HCT116 (cell line): ENCODE data around the gene CBX7. TPM values are rescaled to one million over a fixed set of nuclear protein-coding genes. Genes with fewer than 3 reads are reported as not detected.

Experiments used
- ATAC-seq: fragments of 200-7000 bp; cut with Tn5 transposase; 2 replicates; pipeline ENCODE4 v1.9.1; 2020; ENCODE audit warnings: mild to moderate bottlenecking, moderate library complexity
- BruUV-seq: library from RNA; stranded (reverse); fragments of 400-500 nt; replicated peaks from 2 replicates; lab custom pipeline; 2021; lab: Mats Ljungman, UMichigan
- CTCF ChIA-PET: fragments of 300-600 bp; sonication (Branson Sonifier 250); formaldehyde crosslinking; loops from one replicate; lab custom pipeline; 2021; ENCODE audit warnings: antibody characterized with exemption; lab: Charles Lee
- POLR2A ChIA-PET: fragments of 300-600, 350-600 bp; sonication (Branson Sonifier 250); formaldehyde crosslinking; loops from one replicate; lab custom pipeline; 2021; ENCODE audit warnings: antibody characterized with exemption; lab: Charles Lee
- RAD21 ChIA-PET, 2 experiments: fragments of 300-600 bp; sonication (Branson Sonifier 250); formaldehyde crosslinking; loops; one replicate each; lab custom pipeline; 2023; ENCODE audit warnings: low total read pairs in 2 of 2; ENCODE audit not compliant: uncharacterized antibody in 2 of 2, unreplicated experiment in 2 of 2, low non-redundant PET in 1 of 2; lab: Charles Lee
- DNase-seq: peaks from one replicate; pipeline ENCODE4 v3.0.0-alpha.2; 2010; ENCODE audit warnings: low read depth, low spot score
- H2AFZ ChIP-seq: fragments of 200-600 bp; shearing (Covaris generic), sonication (generic); 2 replicates; pipeline ENCODE4 v1.6.1; 2017; ENCODE audit warnings: low read depth, mixed run types, mixed read lengths, antibody characterized with exemption, low read length; ENCODE audit not compliant: poor library complexity, severe bottlenecking
- H3K27ac ChIP-seq: 2 replicates; pipeline ENCODE4 v1.5.1; 2012; ENCODE audit warnings: low read depth, low read length
- H3K27me3 ChIP-seq: fragments of 200-600 bp; sonication (generic); 2 replicates; pipeline ENCODE4 v1.6.1; 2016; ENCODE audit warnings: mixed run types, low read length, mixed read lengths; ENCODE audit not compliant: insufficient read depth
- H3K36me3 ChIP-seq, 2 experiments: fragments of 200-500 bp in 1 of 2; fragments of 200-600 bp in 1 of 2; sonication (Bioruptor generic) in 1 of 2; sonication (generic) in 1 of 2; 2 replicates each; pipeline versions ENCODE4 v1.5.1 to v1.6.1; 2014 to 2016; ENCODE audit warnings: low read length in 2 of 2, inconsistent platforms in 1 of 2, mixed read lengths in 1 of 2, mixed run types in 1 of 2; ENCODE audit not compliant: insufficient read depth in 2 of 2, control insufficient read depth in 1 of 2
- H3K4me1 ChIP-seq, 2 experiments: fragments of 200-600 bp in 1 of 2; sonication (generic) in 1 of 2; 2 replicates each; pipeline versions ENCODE4 v1.5.1 to v1.6.1; 2012 to 2017; ENCODE audit warnings: low read length in 2 of 2, inconsistent platforms in 1 of 2, mild to moderate bottlenecking in 1 of 2, mixed read lengths in 1 of 2, mixed run types in 1 of 2, moderate library complexity in 1 of 2; ENCODE audit not compliant: insufficient read depth in 2 of 2, control insufficient read depth in 1 of 2
- H3K4me2 ChIP-seq: fragments of 200-600 bp; sonication (generic); 2 replicates; pipeline ENCODE4 v1.6.1; 2017; ENCODE audit warnings: mixed run types, low read length, mixed read lengths
- H3K4me3 ChIP-seq, 2 experiments: fragments of 200-600 bp in 1 of 2; sonication (generic) in 1 of 2; replicated peaks in 1 of 2; 2 replicates each; pipeline ENCODE4 v1.5.1; 2011 to 2016; ENCODE audit warnings: low read length in 2 of 2, control low read depth in 1 of 2, low read depth in 1 of 2, mild to moderate bottlenecking in 1 of 2, mixed read lengths in 1 of 2, mixed run types in 1 of 2
- H3K79me2 ChIP-seq: fragments of 200-600 bp; sonication (generic); 2 replicates; pipeline ENCODE4 v1.6.1; 2017; ENCODE audit warnings: mild to moderate bottlenecking, mixed run types, low read length, moderate library complexity, mixed read lengths; ENCODE audit not compliant: insufficient read depth
- H3K9ac ChIP-seq: fragments of 200-600 bp; sonication (generic); 2 replicates; pipeline ENCODE4 v1.6.1; 2016; ENCODE audit warnings: low read length, mixed read lengths
- H3K9me2 ChIP-seq: fragments of 200-600 bp; sonication (generic), shearing (Covaris generic); 2 replicates; pipeline ENCODE4 v1.6.1; 2017; ENCODE audit warnings: mixed run types, mild to moderate bottlenecking, moderate library complexity; ENCODE audit not compliant: insufficient read depth
- H3K9me3 ChIP-seq, 2 experiments: fragments of 200-500 bp in 1 of 2; fragments of 200-600 bp in 1 of 2; sonication (Bioruptor generic) in 1 of 2; sonication (generic) in 1 of 2; 2 replicates each; pipeline ENCODE4 v1.6.1; 2014 to 2017; ENCODE audit warnings: low read length in 2 of 2, mixed read lengths in 2 of 2, inconsistent platforms in 1 of 2, low read depth in 1 of 2, mild to moderate bottlenecking in 1 of 2, mixed run types in 1 of 2, moderate library complexity in 1 of 2; ENCODE audit not compliant: control insufficient read depth in 1 of 2, insufficient read depth in 1 of 2
- H4K20me1 ChIP-seq: fragments of 200-600 bp; sonication (generic), shearing (Covaris generic); 2 replicates; pipeline ENCODE4 v1.6.1; 2017; ENCODE audit warnings: mixed run types, mild to moderate bottlenecking, moderate library complexity; ENCODE audit not compliant: insufficient read depth
- CBX3 ChIP-seq: IDR thresholded peaks from 2 replicates; pipeline ENCODE4 v1.6.1; 2012; ENCODE audit warnings: low read depth
- CEBPB ChIP-seq: IDR thresholded peaks from 2 replicates; pipeline ENCODE4 v1.6.1; 2012; ENCODE audit warnings: low read depth
- EGR1 ChIP-seq: IDR thresholded peaks from 2 replicates; pipeline ENCODE4 v1.6.1; 2012; ENCODE audit warnings: low read depth
- ELF1 ChIP-seq: IDR thresholded peaks from 2 replicates; pipeline ENCODE4 v1.6.1; 2012; ENCODE audit warnings: low read depth, borderline replicate concordance
- EZH2 ChIP-seq: fragments of 200-600 bp; sonication (generic); IDR thresholded peaks from 2 replicates; pipeline ENCODE4 v1.6.1; 2017; ENCODE audit warnings: antibody characterized with exemption, mixed run types
- EZH2phosphoT487 ChIP-seq: fragments of 200-600 bp; IDR thresholded peaks from 2 replicates; pipeline ENCODE4 v1.6.1; 2018; ENCODE audit warnings: antibody characterized with exemption, borderline replicate concordance
- FOSL1 ChIP-seq: IDR thresholded peaks from 2 replicates; pipeline ENCODE4 v1.6.1; 2012; ENCODE audit warnings: low read depth
- POLR2A ChIP-seq: IDR thresholded peaks from 2 replicates; pipeline ENCODE4 v1.7.0; 2011; ENCODE audit warnings: borderline replicate concordance; ENCODE audit not compliant: insufficient read depth, insufficient read length; ENCODE audit errors: extremely low read depth
- POLR2AphosphoS5 ChIP-seq: IDR thresholded peaks from 2 replicates; pipeline ENCODE4 v1.6.1; 2011; ENCODE audit warnings: mild to moderate bottlenecking, low read depth, low read length, moderate library complexity
- RAD21 ChIP-seq: IDR thresholded peaks from 2 replicates; pipeline ENCODE4 v1.6.1; 2012; ENCODE audit warnings: low read depth, mild to moderate bottlenecking
- SIN3A ChIP-seq: IDR thresholded peaks from 2 replicates; pipeline ENCODE4 v1.6.1; 2012; ENCODE audit warnings: low read depth
- SP1 ChIP-seq: IDR thresholded peaks from 2 replicates; pipeline ENCODE4 v1.6.1; 2012; ENCODE audit warnings: low read depth
- ZFX ChIP-seq: fragments of 450-650 bp; IDR thresholded peaks from 2 replicates; pipeline ENCODE4 v1.6.1; 2017
- intact Hi-C: fragments of 100-400 bp; cut with micrococcal nuclease; formaldehyde crosslinking; loops from 2 replicates; pipeline ENCODE4 v1.10.0; 2022
- total RNA-seq: library from RNA; stranded (reverse); gene quantifications from one replicate; pipeline ENCODE4 v1.2.1, GENCODE V29; 2021; ENCODE audit not compliant: unreplicated experiment
- TF ChIP-seq, protein P1 (sequence below): IDR thresholded peaks from 2 replicates; pipeline ENCODE4 v1.6.1; 2012
- TF ChIP-seq, protein P2 (sequence below), 3 experiments: fragments of 200-600 bp in 1 of 3; sonication (generic) in 1 of 3; IDR thresholded peaks in 2 of 3; conservative IDR thresholded peaks in 1 of 3; 2 replicates each; pipeline ENCODE4 v1.5.1; 2012 to 2017; ENCODE audit warnings: low read depth in 2 of 3, low read length in 2 of 3, antibody characterized with exemption in 1 of 3, borderline replicate concordance in 1 of 3, control low read depth in 1 of 3, mild to moderate bottlenecking in 1 of 3, mixed read lengths in 1 of 3, mixed run types in 1 of 3, moderate library complexity in 1 of 3; ENCODE audit not compliant: insufficient read depth in 1 of 3
- TF ChIP-seq, protein P3 (sequence below): IDR thresholded peaks from 2 replicates; pipeline ENCODE4 v1.6.1; 2012

CBX7 gene
- total RNA-seq, 1 experiment from 2014 or later: 20.1 TPM

DNA sequence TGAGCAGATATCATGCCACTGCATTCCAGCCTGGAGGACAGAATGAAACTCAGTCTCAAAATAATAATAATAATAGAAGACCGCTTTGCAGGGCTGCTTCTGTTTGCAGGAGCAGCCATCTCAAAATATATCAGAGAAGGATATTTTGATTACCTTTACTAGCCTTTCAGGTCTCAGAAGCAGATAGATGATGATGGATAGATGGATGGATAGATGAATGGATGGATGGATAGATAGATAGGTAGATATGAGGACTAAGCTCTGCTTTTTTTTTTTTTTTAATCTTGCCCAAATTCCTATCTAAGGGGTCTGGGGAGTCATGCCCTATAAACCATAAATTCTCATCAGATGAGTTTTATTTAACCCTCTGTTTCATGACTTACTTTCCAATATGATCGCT is 36.9 kb downstream of the CBX7 start (continued):
- TF ChIP-seq, protein P1, sequence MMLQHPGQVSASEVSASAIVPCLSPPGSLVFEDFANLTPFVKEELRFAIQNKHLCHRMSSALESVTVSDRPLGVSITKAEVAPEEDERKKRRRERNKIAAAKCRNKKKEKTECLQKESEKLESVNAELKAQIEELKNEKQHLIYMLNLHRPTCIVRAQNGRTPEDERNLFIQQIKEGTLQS: no peak
- TF ChIP-seq EZH2phosphoT487 (no peak), SP1 (no peak)

DNA sequence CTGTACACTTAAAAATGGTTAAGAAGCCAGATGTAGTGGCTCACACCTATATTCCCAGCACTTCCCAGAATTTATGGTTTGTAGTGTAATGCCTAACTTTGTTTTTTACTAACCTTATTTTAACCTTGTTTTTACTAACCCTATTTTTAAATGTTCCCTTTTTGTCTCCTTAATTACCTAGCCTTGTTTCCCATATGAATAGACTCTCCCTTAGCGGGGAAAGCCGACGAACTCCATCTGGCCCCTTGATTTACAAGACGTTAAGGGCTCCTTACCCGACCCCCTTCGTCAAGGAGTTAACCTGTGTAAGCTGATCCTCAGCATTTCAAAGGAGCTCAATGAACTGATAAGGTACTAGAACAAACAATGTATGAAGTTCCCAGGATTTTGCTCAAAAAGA is 38.4 kb downstream of the CBX7 start:
- ChIA-PET RAD21 (interaction anchor here in 1 of 2 experiments (0.6 to 0.7 kb wide), 2 partner anchors 15 to 345 kb away, joined by 3 to 4 read pairs; no protein-coding TSS in a partner anchor), CTCF (interaction anchor here (1.8 kb wide), 1 partner anchor 15 kb away, joined by 4 read pairs; no protein-coding TSS in a partner anchor), POLR2A (interaction anchor here (1.1 kb wide), 1 partner anchor 98 kb away, joined by 3 read pairs; no protein-coding TSS in a partner anchor)
- Histone ChIP-seq H3K27me3 (no peaks in the 10 kb centered on the region), H3K79me2 (no peaks in the 10 kb centered on the region), H3K9me2 (no peaks in the 10 kb centered on the region), H3K27ac (no peak overlapping the region), H3K9ac (no peak overlapping the region), H3K4me3 (no peak overlapping the region), H3K4me2 (no peak overlapping the region), H4K20me1 (no peaks in the 10 kb centered on the region), H2AFZ (no peak overlapping the region), H3K36me3 (no peaks in the 10 kb centered on the region), H3K4me1 (no peaks in the 10 kb centered on the region), H3K9me3 (no peaks in the 10 kb centered on the region)
- DNase-seq: no peak
- no peak for ATAC-seq
- BruUV-seq: no TSS peak
- intact Hi-C loops: no loop called here
- no peak for TF ChIP-seq POLR2AphosphoS5
- no peak for TF ChIP-seq POLR2A
- TF ChIP-seq, protein P2, sequence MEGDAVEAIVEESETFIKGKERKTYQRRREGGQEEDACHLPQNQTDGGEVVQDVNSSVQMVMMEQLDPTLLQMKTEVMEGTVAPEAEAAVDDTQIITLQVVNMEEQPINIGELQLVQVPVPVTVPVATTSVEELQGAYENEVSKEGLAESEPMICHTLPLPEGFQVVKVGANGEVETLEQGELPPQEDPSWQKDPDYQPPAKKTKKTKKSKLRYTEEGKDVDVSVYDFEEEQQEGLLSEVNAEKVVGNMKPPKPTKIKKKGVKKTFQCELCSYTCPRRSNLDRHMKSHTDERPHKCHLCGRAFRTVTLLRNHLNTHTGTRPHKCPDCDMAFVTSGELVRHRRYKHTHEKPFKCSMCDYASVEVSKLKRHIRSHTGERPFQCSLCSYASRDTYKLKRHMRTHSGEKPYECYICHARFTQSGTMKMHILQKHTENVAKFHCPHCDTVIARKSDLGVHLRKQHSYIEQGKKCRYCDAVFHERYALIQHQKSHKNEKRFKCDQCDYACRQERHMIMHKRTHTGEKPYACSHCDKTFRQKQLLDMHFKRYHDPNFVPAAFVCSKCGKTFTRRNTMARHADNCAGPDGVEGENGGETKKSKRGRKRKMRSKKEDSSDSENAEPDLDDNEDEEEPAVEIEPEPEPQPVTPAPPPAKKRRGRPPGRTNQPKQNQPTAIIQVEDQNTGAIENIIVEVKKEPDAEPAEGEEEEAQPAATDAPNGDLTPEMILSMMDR (IDR thresholded peaks at IDR 0.05 in 2 of 3, conservative IDR thresholded peaks at IDR 0.05 in 1 of 3; ENCODE audit: borderline replicate concordance in 1 of 3, insufficient read depth in 1 of 3, low read depth in 2 of 3, low read length in 2 of 3): no peak
- TF ChIP-seq, protein P1: no peak
- TF ChIP-seq RAD21: no peak
- TF ChIP-seq CEBPB: no peak
- no peak for TF ChIP-seq EZH2
- no peak for TF ChIP-seq EGR1
- TF ChIP-seq, protein P3, sequence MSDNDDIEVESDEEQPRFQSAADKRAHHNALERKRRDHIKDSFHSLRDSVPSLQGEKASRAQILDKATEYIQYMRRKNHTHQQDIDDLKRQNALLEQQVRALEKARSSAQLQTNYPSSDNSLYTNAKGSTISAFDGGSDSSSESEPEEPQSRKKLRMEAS: no peak
- TF ChIP-seq ZFX: no peak
- no peak for TF ChIP-seq SIN3A
- no peak for TF ChIP-seq CBX3
- no peak for TF ChIP-seq FOSL1
- TF ChIP-seq ELF1: no peak
